KOPT-K1 (cell line): ENCODE data around the gene ASAP2.

ENCODE experiments used
- H3K27ac ChIP-seq: fragments of 200-600 bp; sonication (generic); 2 replicates; pipeline ENCODE4 v1.5.1; 2016; ENCODE audit warnings: antibody characterized with exemption, mild to moderate bottlenecking, low read depth, low read length; ENCODE audit not compliant: poor library complexity, severe bottlenecking
- H3K36me3 ChIP-seq: fragments of 200-600 bp; sonication (generic); 2 replicates; pipeline ENCODE4 v1.5.1; 2017; ENCODE audit warnings: antibody characterized with exemption, mild to moderate bottlenecking, low read length, moderate library complexity; ENCODE audit not compliant: insufficient read depth
- H3K9me3 ChIP-seq: fragments of 200-600 bp; sonication (generic); 2 replicates; pipeline ENCODE4 v1.5.1; 2017; ENCODE audit warnings: antibody characterized with exemption, low read length, mild to moderate bottlenecking; ENCODE audit not compliant: insufficient read depth, poor library complexity, severe bottlenecking

The ASAP2 gene

DNA sequence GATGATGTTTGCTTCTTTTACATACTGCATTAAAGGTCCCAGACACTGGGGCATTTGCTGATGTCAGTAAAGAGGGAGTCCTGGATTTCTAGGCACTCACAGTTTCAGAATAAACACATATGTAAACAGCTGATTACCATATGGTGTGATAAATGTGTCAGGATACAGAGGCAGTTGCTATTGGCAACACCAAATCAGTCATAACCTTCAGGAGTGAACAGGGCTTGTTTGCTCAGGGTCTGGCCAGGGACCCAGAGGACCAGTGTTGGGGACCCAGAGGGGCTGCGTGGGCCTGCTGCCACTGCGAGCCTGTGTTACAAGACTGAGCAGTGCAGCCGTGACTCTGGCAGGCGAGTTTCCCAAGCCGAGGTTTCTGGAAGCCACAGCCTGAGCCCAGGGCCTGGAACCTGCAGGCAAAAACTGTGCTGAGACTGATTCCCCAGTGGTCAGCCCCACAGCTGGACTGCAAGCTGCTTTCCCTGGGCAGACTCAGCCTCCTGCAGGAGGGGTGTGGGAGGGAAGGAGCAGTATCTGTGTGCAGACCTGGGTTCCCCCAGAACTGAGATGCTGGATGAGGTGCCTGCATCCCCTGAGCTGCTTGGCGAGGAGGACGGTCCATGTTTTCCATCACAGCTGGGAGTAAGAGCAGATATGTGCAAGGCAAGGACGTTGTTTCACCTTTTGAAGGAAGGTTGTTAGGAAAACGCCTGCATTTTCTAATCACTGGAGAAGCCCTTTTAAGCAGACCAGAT lies 23.6 kb downstream of the ASAP2 start:
- H3K36me3 ChIP-seq: no peaks in the 10 kb centered on the region
- no peak overlapping the region for H3K27ac ChIP-seq
- no peaks in the 10 kb centered on the region for H3K9me3 ChIP-seq

DNA sequence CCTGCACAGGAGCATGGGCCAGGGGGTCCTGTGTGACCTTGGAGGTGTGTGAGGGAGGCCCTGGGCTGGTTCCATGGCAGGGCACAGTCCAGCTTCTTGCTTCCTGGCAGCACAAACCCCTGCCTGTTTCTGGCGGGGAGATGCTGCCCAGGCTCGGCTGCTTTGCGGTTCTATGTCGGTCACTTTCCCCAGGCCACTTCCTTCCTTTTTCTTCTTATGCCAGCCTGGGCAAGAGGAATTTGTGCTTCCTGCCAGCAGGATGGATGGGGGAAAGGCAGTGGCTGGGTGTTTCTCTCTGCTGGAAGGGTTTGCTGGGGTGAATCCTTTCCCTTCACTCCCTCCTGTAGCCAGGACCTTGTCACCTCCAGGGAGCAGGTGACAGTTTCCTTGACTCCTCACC lies 24.3 kb downstream of the ASAP2 start:
- Histone ChIP-seq H3K9me3 (no peaks in the 10 kb centered on the region), H3K36me3 (no peaks in the 10 kb centered on the region), H3K27ac (no peak overlapping the region)

DNA sequence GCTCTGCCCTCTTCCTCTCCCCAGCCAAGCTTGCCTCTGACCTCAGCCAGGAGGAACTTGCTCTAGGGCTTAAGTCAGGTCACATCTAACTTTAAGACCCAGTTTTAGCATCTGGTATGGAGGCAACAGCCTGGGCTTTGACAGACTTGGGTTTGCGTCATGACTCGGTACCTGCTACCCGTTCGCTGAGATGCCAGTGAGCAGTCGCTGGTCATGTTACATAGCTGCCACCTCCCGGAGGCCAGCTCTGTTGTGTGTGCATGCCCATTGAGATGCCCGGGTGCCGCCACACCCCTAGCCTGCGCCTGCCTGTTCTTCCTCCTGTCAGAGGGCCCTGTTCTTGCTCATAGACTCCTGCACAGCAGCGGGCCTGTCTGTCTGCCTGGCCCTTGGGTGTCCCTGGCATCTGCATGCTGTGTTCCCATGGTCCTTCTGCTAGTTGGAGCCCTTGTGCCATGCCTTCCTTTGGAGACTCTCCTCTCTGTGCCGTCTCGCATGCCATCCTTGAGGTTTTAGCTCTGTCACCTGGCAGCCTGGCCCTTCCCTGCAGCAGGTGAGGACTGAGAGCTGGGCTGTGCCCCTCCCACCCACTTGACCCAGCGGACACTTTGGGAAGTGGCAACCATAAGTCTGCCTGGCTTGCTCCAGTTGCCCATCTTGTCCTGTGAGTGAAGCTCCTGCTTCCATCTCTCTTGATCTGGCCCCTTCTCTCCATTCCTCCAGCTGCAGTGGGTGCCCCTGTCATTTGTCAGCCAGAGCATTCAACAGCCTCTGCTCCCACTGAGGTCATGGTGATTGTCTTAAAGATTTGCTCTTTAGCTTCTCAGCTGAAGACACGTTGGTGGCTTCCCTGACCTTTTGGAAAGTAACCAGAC lies 24.9 kb downstream of the ASAP2 start:
- Histone ChIP-seq H3K9me3 (no peaks in the 10 kb centered on the region), H3K36me3 (no peaks in the 10 kb centered on the region), H3K27ac (no peak overlapping the region)

DNA sequence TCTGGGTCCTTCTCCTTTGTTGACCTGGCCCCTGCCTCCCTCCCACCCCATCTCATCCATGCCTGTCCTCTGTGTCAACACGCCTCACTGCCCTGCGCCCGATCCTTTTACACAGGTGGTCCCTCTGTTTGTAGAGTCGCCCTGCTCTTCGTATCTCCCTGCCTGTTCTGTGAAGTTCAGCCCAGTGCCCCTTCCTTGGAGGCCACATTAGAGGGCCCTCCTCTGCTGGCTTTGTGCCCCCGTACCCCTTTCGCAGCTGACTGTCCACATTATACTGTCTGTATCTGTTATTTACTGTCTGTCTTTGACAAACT lies 25.5 kb downstream of the ASAP2 start:
- H3K27ac ChIP-seq: no peak overlapping the region
- H3K36me3 ChIP-seq: no peaks in the 10 kb centered on the region
- no peaks in the 10 kb centered on the region for H3K9me3 ChIP-seq

DNA sequence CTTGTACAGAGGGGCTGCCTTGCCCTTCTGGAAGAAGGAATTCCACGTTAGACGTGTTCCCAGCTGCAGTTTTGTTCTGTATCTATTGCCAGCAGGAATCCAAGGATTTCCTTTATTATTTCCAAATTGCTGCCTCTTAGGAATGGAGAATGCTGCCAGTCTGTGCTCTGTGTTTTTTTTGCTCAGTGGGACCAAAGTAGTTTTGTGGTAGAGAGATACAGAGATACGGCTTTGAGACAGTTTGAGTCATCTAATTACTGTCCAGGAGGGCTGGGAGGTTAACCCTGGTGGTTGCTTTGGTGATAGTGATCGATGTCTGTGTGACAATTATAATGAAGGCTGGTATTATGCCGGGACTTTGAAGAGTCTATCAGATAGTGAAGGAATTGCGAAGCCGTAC lies 26.3 kb downstream of the ASAP2 start:
- Histone ChIP-seq H3K9me3 (no peaks in the 10 kb centered on the region), H3K36me3 (no peaks in the 10 kb centered on the region), H3K27ac (no peak overlapping the region)

DNA sequence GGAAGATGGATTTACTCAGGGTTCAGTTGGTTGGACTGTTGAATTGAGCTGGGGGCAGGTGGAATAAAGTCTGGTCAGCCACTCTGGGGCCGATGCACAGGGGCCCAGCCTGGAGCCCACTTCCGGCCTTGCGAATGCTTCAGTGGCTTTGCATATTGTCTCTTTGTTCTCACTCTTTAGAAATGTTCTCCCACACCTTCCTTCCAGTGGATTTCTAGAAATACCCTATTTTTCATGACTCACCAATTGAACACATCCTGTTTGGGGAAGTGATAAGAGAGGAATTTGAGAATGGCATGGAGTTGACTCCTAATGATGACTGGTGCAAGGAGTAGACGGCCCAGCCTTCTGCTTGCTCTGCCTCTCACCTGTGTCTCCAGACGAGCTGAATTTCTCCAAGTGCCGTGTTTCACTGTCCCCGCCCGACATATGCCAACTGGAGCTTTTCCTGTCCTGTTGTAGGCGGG lies 28.1 kb downstream of the ASAP2 start:
- H3K9me3 ChIP-seq: no peaks in the 10 kb centered on the region
- H3K27ac ChIP-seq: no peak overlapping the region
- H3K36me3 ChIP-seq: no peaks in the 10 kb centered on the region

DNA sequence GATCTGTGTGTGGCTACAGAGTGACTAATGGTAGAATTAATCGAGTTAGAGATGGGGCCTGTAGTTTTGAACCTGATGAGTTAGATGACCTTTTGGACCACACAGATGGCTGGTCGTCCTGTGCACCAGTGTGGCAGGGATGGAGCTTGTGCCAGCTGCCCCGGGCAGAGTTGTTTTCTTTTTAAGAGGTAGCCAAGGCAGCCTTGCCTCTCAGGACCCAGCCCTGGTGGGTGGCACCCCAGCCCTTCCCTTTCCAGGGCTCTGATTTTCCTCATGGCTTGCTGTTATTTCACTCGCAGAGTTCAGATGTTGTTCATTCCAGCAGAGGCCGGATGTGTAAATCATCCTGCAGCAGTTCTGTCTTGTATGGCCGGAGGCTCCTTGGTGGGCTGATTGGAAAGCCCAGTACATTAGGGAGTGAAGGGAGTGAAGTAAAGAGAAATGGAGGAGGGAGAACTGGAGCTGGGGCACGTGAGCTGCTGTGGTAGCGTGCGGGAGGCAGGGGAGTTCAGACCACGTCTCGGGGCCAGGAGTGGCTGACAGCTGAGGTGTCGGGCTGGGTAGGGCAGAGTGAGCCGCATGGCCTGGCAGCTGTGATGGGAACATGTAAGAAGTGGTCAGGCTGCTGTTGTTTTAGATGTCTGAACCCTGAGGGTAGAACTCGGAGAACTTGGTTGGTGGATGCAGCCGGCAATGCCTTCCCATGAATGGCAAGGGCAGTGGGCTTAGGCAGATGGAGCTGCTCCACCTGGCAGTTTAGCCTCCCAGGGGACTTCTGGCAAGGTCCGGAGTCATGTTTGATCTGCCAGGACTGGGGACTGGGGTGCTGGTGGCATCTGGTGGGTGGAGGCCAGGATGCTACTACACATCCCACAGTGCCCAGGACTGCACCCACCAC lies 28.8 kb downstream of the ASAP2 start:
- H3K9me3 ChIP-seq: no peaks in the 10 kb centered on the region
- no peaks in the 10 kb centered on the region for H3K36me3 ChIP-seq
- no peak overlapping the region for H3K27ac ChIP-seq

DNA sequence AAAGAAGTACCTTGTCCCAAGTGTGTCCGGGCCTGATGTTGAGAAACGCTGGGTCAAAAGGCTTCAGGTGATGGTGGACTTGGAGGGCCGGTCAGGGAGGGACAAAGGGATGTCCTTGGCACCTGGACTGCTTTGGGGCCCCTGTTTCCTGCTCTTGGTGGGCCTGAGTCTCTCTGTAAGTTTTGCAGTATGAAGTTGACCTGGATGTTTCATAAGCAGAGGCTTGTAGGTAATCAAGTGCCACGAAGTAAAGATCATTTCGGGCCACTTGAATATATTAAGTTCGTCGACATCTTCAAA lies 29.4 kb downstream of the ASAP2 start:
- Histone ChIP-seq H3K27ac (no peak overlapping the region), H3K9me3 (no peaks in the 10 kb centered on the region)

DNA sequence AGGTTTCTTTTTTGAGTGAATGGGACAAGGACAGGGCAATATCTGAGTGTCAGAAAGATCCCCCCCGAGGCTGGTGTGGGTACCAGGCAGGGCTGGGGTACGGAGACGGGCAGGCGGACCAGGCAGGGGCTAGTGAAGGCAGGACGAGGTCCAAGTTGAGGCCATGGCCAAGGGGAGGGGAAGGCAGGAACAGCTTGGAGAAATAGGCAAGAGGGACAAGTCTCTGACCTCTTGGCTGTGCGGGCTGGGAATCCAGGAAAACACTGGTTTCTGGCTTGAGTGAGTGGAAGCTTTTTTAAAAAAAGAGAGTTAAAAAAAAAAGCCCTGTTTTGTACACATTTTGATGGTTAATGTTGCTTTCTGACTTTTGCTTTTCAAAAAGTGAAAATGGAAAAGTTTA lies 30.3 kb downstream of the ASAP2 start:
- Histone ChIP-seq H3K27ac (no peak overlapping the region), H3K9me3 (no peaks in the 10 kb centered on the region), H3K36me3 (no peaks in the 10 kb centered on the region)

More for the DNA sequence above, 29.4 kb downstream of the ASAP2 start:
- H3K36me3 ChIP-seq: no peaks in the 10 kb centered on the region

DNA sequence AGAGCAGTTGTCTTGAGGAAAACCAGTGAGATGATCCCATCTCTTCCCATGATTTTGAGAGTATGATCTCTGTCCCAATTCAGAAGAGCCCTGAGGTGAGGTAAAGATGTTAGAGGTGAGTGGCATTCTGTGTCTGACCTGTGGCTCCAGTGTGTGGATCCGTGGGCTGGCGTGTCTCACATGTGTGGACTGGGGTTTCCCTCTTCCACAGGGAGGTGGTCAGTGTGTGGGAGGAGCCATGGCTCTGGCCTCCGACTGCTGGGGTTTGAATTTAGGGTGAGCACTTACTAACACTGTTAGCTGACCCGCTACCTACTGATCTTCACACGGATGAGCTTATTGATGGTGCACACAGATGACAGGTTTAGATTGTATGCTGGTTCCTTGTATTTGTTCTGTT lies 31.2 kb downstream of the ASAP2 start:
- H3K9me3 ChIP-seq: no peaks in the 10 kb centered on the region
- H3K27ac ChIP-seq: no peak overlapping the region
- no peaks in the 10 kb centered on the region for H3K36me3 ChIP-seq

DNA sequence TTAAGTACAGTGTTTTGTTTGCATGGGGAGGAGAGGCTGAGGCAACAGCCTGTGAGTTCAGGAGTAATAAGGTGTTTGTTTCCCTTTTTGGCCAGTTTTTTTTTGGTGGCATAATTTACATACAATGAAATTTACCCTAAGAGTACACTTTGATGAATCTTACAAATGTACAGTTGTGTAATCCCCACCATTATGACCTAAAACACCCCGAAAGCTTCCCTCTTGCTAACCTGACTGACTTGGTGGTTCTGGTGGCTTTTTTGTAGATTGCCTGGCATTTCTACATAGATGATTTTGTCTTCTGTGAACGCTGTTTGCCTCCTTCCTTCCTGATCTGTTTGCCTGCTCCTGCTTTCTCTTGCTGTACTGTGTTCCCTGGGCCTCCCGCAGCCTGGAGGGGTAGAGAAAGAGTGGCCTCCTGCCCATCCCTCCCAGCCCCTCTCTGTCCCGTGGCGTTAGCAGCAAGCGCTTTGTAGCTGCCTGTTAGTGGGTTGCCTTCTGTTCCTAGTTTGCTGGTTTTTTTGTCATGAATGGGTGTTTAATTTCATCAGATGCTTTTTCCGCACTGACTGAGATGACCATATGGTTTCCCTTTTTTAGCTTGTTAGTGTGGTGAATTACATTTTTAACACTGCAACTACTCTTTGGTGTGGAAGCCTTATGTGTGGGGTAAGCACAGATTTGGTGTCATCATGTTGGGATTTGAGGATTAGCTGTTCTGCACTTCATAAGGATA lies 32.1 kb downstream of the ASAP2 start:
- no peaks in the 10 kb centered on the region for H3K36me3 ChIP-seq
- H3K9me3 ChIP-seq: no peaks in the 10 kb centered on the region
- H3K27ac ChIP-seq: no peak overlapping the region

DNA sequence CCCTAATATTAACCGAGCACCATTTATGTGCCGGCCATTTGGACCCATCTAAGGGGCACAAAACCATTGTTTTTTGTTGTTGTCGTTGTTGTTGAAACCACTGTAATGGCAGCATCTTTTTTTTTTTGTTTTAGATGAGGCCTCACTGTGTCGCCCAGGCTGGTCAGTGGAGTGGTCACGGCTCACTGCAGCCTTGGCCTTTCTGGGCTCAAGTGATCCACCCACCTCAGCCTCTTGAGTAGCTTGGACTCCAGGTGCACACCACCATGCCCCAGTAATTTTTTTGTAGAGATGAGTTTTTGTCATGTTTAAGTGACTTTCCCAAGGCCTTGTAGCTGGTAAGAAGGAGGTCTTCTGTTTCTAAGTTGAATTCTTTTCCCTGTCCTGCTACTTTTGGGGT lies 33.0 kb downstream of the ASAP2 start:
- no peaks in the 10 kb centered on the region for H3K9me3 ChIP-seq
- no peaks in the 10 kb centered on the region for H3K36me3 ChIP-seq
- H3K27ac ChIP-seq: no peak overlapping the region

DNA sequence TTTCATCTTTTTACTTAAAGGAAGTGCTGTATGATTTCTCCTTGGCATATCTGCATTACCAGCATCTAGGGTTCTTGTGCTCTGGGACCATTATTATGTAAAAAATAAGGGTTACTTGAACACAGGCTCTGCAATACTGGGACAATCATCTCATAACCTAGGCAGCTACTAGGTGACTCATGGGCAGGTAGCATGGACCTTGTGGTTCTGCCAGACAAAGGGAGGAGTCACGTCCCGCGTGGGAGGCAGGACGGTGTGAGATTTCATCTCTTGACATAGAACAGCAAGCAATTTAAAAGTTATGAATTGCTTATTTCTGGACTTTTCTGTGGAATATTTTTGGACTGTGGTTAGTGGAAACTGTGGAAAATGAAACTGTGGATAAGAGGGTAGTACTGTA lies 34.1 kb downstream of the ASAP2 start:
- Histone ChIP-seq H3K27ac (no peak overlapping the region), H3K36me3 (no peaks in the 10 kb centered on the region), H3K9me3 (no peaks in the 10 kb centered on the region)

DNA sequence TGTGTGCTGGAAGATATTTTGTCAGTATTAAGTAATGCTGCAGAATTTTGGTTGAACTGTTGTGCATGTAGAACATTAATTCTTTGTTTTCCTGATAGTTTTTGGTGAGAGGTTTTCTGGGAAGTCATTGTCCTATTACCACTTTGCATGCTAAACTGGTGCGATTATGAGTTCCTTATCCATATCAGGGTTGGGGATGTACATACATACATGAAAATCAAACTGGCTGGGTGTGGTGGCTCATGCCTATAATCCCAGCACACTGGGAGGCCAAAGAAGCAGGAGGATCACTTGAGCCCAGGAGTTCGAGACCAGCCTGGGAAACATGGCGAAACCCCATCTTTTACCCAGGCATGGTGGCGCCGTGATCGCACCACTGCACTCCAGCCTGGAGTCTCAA lies 34.6 kb downstream of the ASAP2 start:
- no peaks in the 10 kb centered on the region for H3K9me3 ChIP-seq
- no peak overlapping the region for H3K27ac ChIP-seq
- H3K36me3 ChIP-seq: no peaks in the 10 kb centered on the region

DNA sequence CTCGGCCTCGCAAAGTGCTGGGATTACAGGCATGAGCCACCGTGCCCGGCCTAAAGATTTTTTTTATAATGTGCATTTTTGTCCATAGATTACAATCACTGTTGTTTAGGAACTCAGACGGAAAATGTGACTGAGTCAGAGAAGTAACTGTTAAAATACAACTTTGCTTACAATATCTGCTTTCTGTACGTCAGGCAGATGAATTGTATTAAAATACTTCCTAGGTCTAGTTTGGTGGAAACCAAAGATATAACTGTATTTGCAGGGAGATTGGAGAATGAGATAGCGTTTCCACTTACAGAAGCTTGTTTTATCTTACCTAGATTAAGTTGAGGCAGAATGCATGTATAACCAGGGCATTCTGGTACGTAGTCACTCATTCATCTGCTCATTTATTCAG lies 36.7 kb downstream of the ASAP2 start:
- Histone ChIP-seq H3K27ac (no peak overlapping the region), H3K36me3 (no peaks in the 10 kb centered on the region), H3K9me3 (no peaks in the 10 kb centered on the region)
